Body of pancreas (tissue), 4 donors: ENCODE results near the gene ACBD6. TPM values are rescaled to one million over a fixed set of nuclear protein-coding genes. Genes with fewer than 3 reads are reported as not detected.

Source experiments
- ATAC-seq: fragments of 150-250 bp; one replicate; pipeline ENCODE4 v1.9.1; 2016
- DNase-seq, 4 donors: peaks; one replicate each; pipeline ENCODE4 v3.0.0-alpha.2; 2019
- H3K27ac ChIP-seq, 4 donors: fragments of 200-600 bp; sonication (generic); 1 replicate in 3 of 4; 2 replicates in 1 of 4; pipeline versions ENCODE4 v1.5.1 to v1.6.1; 2016 to 2019; ENCODE audit warnings: mild to moderate bottlenecking in 1 of 4, mixed read lengths in 1 of 4, moderate library complexity in 1 of 4
- H3K27me3 ChIP-seq, 2 donors: fragments of 200-600 bp; sonication (generic); one replicate each; pipeline ENCODE4 v1.6.0; 2016; ENCODE audit warnings: mild to moderate bottlenecking in 1 of 2
- H3K36me3 ChIP-seq, 2 donors: fragments of 200-600 bp; sonication (generic); replicated peaks in 1 of 2; 2 replicates each; pipeline ENCODE4 v1.5.1; 2016; ENCODE audit warnings: low read depth in 2 of 2; ENCODE audit not compliant: insufficient read depth in 1 of 2
- H3K4me1 ChIP-seq: fragments of 200-600 bp; sonication (generic); one replicate; pipeline ENCODE4 v1.6.0; 2016
- H3K4me3 ChIP-seq, 2 donors: fragments of 200-600 bp; sonication (generic); 1 replicate in 1 of 2; 2 replicates in 1 of 2; pipeline ENCODE4 v1.5.1; 2016 to 2019
- H3K9me3 ChIP-seq, 3 donors: fragments of 200-600 bp; sonication (generic); 1 replicate in 2 of 3; 2 replicates in 1 of 3; pipeline ENCODE4 v1.5.1; 2016
- CTCF ChIP-seq, 7 experiments: fragments of 450-650 bp in 4 of 7; fragments of 200-600 bp in 3 of 7; sonication (generic) in 3 of 7; IDR thresholded peaks; one replicate each; pipeline ENCODE4 v1.5.1; 2016 to 2019; ENCODE audit warnings: antibody characterized with exemption in 7 of 7
- POLR2A ChIP-seq, 3 donors: fragments of 450-650 bp; IDR thresholded peaks; one replicate each; pipeline ENCODE4 v1.6.1; 2016; ENCODE audit warnings: antibody characterized with exemption in 3 of 3, mild to moderate bottlenecking in 2 of 3
- WGBS, 2 donors: methylation state at CpG; one replicate each; pipeline ENCODE4 v1.1.5; 2017; 5-methylcytosine and 5-hydroxymethylcytosine counted together
- intact Hi-C: fragments of 100-400 bp; cut with DNase I; formaldehyde crosslinking; loops from one replicate; pipeline ENCODE4 v1.15.1; 2023
- total RNA-seq, 2 donors: library from RNA; depleted of rRNA; stranded (reverse); fragments of >200 nt; gene quantifications; one replicate each; pipeline ENCODE4 v1.1.0, GENCODE V29; 2016

The ACBD6 gene
- total RNA-seq, 2 donors from 2014 or later: 37.4 to 49.4 TPM

DNA sequence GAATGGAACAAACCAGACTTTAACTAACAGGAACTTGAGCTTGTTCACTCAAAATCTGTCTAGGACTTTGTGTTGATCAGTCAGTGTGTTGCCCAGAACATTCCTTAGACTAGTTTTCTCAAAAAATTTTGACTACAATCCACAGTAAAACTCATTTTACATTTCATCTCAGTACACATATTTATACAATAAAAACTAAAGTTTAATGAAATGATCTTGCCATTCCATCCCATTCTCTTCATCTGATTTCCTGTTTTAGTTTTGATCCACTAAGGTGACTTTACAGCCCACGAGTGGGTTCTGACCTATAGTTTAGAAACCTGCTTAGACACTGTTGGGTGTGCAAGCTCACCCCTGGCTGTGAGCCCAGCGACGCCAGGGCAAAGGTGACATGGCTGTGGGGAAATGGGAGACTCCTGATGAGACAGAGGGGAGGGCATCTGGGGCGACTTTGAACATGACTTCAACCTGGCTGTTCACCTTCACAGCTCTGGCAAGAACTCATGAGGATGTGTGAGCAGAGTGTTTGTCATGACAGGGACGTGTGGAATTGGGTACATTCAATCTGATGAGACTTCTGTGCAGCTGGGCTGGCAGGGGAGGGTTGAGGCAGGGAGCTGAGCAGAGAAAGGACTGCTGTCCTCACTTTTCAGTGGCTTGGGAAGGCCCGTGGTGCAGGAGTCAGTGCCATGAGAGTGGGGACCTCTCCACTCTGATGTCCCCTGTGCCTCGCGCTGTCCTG, 231.7 kb downstream of the ACBD6 start:
- Histone ChIP-seq H3K27me3 (no peaks in the 10 kb centered on the region), H3K36me3 (peaks cover 0 to 2% of the 10 kb centered on the region in 2 donors), H3K4me1 (peaks cover 9% of the 10 kb centered on the region), H3K27ac (no peak overlapping the region), H3K9me3 (no peaks in the 10 kb centered on the region), H3K4me3 (no peak overlapping the region)
- intact Hi-C loops: no loop called here
- ATAC-seq (no peak), DNase-seq (peak in 1 of 4 donors; percentile 45)
- 58% methylated on average over 5 to 8 of the region's 8 CpGs for WGBS, 2 donors
- TF ChIP-seq POLR2A (IDR thresholded peaks at IDR 0.05) (no peak), CTCF (IDR thresholded peaks at IDR 0.05) (no peak)

GRCh38 chr1:180269645-180270529, 232.5 kb downstream of the ACBD6 start:
- 55 to 69% methylated on average over 12 to 14 of the region's 14 CpGs for WGBS, 2 donors
- peaks cover 0 to 2% of the 10 kb centered on the region in 2 donors for H3K36me3 ChIP-seq
- peaks cover 9% of the 10 kb centered on the region for H3K4me1 ChIP-seq
- DNase-seq (peak in 3 of 4 donors; percentile 31 to 66 (median 64)), ATAC-seq (peak; percentile 61)
- no peak overlapping the region for H3K27ac ChIP-seq
- H3K4me3 ChIP-seq: no peak overlapping the region
- TF ChIP-seq CTCF (IDR thresholded peaks at IDR 0.05) (peak in 6 of 7 experiments; percentile 12 to 53 (median 28)), POLR2A (IDR thresholded peaks at IDR 0.05) (no peak)
- H3K27me3 ChIP-seq: no peaks in the 10 kb centered on the region
- no peaks in the 10 kb centered on the region for H3K9me3 ChIP-seq
- intact Hi-C loops: no loop called here

GRCh38 chr1:180268556-180269075, 233.8 kb downstream of the ACBD6 start:
- Histone ChIP-seq H3K36me3 (no peaks in the 10 kb centered on the region), H3K27ac (no peak overlapping the region), H3K4me3 (no peak overlapping the region), H3K4me1 (peaks cover 9% of the 10 kb centered on the region), H3K27me3 (no peaks in the 10 kb centered on the region), H3K9me3 (no peaks in the 10 kb centered on the region)
- intact Hi-C loops: no loop called here
- no peak for ATAC-seq
- no peak for TF ChIP-seq CTCF (IDR thresholded peaks at IDR 0.05)
- TF ChIP-seq POLR2A (IDR thresholded peaks at IDR 0.05): no peak
- 80 to 81% methylated on average over 9 of the region's 9 CpGs for WGBS, 2 donors
- DNase-seq: no peak

GRCh38 chr1:180267761-180268555, 234.4 kb downstream of the ACBD6 start:
- Histone ChIP-seq H3K36me3 (no peaks in the 10 kb centered on the region), H3K9me3 (no peaks in the 10 kb centered on the region), H3K4me1 (peaks cover 14% of the 10 kb centered on the region), H3K27ac (no peak overlapping the region), H3K4me3 (no peak overlapping the region), H3K27me3 (no peaks in the 10 kb centered on the region)
- intact Hi-C loops: no loop called here
- ATAC-seq (no peak), DNase-seq (no peak)
- TF ChIP-seq CTCF (IDR thresholded peaks at IDR 0.05) (no peak), POLR2A (IDR thresholded peaks at IDR 0.05) (no peak)
- 69 to 85% methylated on average over 5 of the region's 5 CpGs for WGBS, 2 donors
